ENCODE measurements around the gene DPH3. TPM values are rescaled to one million over a fixed set of nuclear protein-coding genes. Genes with fewer than 3 reads are reported as not detected.

The DPH3 gene
- total RNA-seq, 1 experiment from 2014 or later = 27.8 TPM

- H3K9me3 Mint-ChIP-seq = no peaks in the 10 kb centered on the region
- H3K27ac Mint-ChIP-seq = no peak overlapping the region
- CTCF ChIA-PET = interaction anchor here (1.4 kb wide), 1 partner anchor 10 kb away, joined by 4 read pairs; no protein-coding TSS in a partner anchor
- no peak overlapping the region for H3K4me3 Mint-ChIP-seq
- no peak for TF ChIP-seq ZNF416 (CRISPR knock-in tag; IDR thresholded peaks at IDR 0.05)
- DNase-seq (ENCODE audit: low spot score) (no peak), ATAC-seq (no peak)
- peaks cover 6% of the 10 kb centered on the region for H3K36me3 Mint-ChIP-seq
- H3K27me3 Mint-ChIP-seq (ENCODE audit: low read depth) = no peaks in the 10 kb centered on the region
- peaks cover 27% of the 10 kb centered on the region for H3K4me1 Mint-ChIP-seq
- POLR2A ChIA-PET = no interaction called here
These were observed 6.6 kb downstream of the DPH3 start for GRCh38 chr3:16258177-16258576.

GRCh38 chr3:16257309-16257708 lies 7.4 kb downstream of the DPH3 start:
- Mint-ChIP-seq H3K9me3 (no peaks in the 10 kb centered on the region), H3K4me1 (peaks cover 27% of the 10 kb centered on the region), H3K36me3 (peaks cover 6% of the 10 kb centered on the region), H3K27ac (no peak overlapping the region), H3K4me3 (no peak overlapping the region), H3K27me3 (ENCODE audit: low read depth) (no peaks in the 10 kb centered on the region; the same call in 1 of the 2 replicates)
- DNase-seq (ENCODE audit: low spot score) (no peak), ATAC-seq (no peak)
- TF ChIP-seq IRF2 (CRISPR knock-in tag; IDR thresholded peaks at IDR 0.05; ENCODE audit: borderline replicate concordance, low read depth) (no peak), ERG (CRISPR knock-in tag; IDR thresholded peaks at IDR 0.05) (no peak)
- POLR2A ChIA-PET = no interaction called here
- CTCF ChIA-PET = no interaction called here

- ATAC-seq (peak; percentile 85), DNase-seq (ENCODE audit: low spot score) (peak; percentile 32)
- Mint-ChIP-seq H3K27me3 (ENCODE audit: low read depth) (no peaks in the 10 kb centered on the region; the same call in 1 of the 2 replicates), H3K36me3 (peaks cover 6% of the 10 kb centered on the region), H3K4me3 (peak overlapping the region; percentile 25), H3K27ac (0 out of 2 replicates have a peak overlapping the region, but pooled peaks have one; percentile 57), H3K4me1 (peaks cover 27% of the 10 kb centered on the region), H3K9me3 (no peaks in the 10 kb centered on the region)
- POLR2A ChIA-PET = interaction anchor here (0.7 kb wide), 1 partner anchor 959 kb away, joined by 4 read pairs; no protein-coding TSS in a partner anchor
- CTCF ChIA-PET = interaction anchor here (0.9 to 1.0 kb wide), 2 partner anchors 77 to 205 kb away, joined by 3 read pairs; no protein-coding TSS in a partner anchor
- no peak for TF ChIP-seq ZNF263 (CRISPR knock-in tag; IDR thresholded peaks at IDR 0.05; ENCODE audit: low read depth)
- no peak for TF ChIP-seq NR1H2 (CRISPR knock-in tag; IDR thresholded peaks at IDR 0.05)
- no peak for TF ChIP-seq SMAD3 (CRISPR knock-in tag; IDR thresholded peaks at IDR 0.05; ENCODE audit: borderline replicate concordance)
- TF ChIP-seq ETV6 (CRISPR knock-in tag; IDR thresholded peaks at IDR 0.05) = peak; percentile 34; the same call in 1 of the 2 replicates
- no peak for TF ChIP-seq ZNF532 (CRISPR knock-in tag; IDR thresholded peaks at IDR 0.05; ENCODE audit: borderline replicate concordance)
- no peak for TF ChIP-seq OVOL2 (CRISPR knock-in tag; IDR thresholded peaks at IDR 0.05; ENCODE audit: borderline replicate concordance)
- TF ChIP-seq TEAD1 (CRISPR knock-in tag; IDR thresholded peaks at IDR 0.05) = peak; percentile 44; the same call in 1 of the 2 replicates
- no peak for TF ChIP-seq EMX1 (CRISPR knock-in tag; IDR thresholded peaks at IDR 0.05)
- TF ChIP-seq ZMAT4 (CRISPR knock-in tag; IDR thresholded peaks at IDR 0.05) = no peak
- TF ChIP-seq ZNF671 (CRISPR knock-in tag; IDR thresholded peaks at IDR 0.05) = no peak
- TF ChIP-seq SP1 (CRISPR knock-in tag; conservative IDR thresholded peaks at IDR 0.05) = no peak
- no peak for TF ChIP-seq E2F4 (CRISPR knock-in tag; IDR thresholded peaks at IDR 0.05; ENCODE audit: borderline replicate concordance, low read depth)
These were observed 9.0 kb downstream of the DPH3 start for GRCh38 chr3:16255726-16256125.
